Upper lobe of left lung (tissue), 6 donors: Measurements from ENCODE around the gene KCNJ14. TPM values are rescaled to one million over a fixed set of nuclear protein-coding genes. Genes with fewer than 3 reads are reported as not detected.

Source experiments
- ATAC-seq, 2 donors: fragments of 200-7000 bp; cut with Tn5 transposase; one replicate each; pipeline ENCODE4 v1.9.1; 2022; ENCODE audit warnings: mild to moderate bottlenecking in 2 of 2, moderate library complexity in 2 of 2; ENCODE audit not compliant: low FRiP score in 2 of 2
- DNase-seq, 2 donors: peaks; one replicate each; pipeline ENCODE4 v3.0.0-alpha.2; 2019 to 2020
- H3K27ac ChIP-seq, 4 donors: fragments of 200-600 bp; sonication (generic); one replicate each; pipeline ENCODE4 v1.5.1; 2016 to 2019
- H3K27me3 ChIP-seq, 4 donors: fragments of 200-600 bp; sonication (generic); one replicate each; pipeline ENCODE4 v1.5.1; 2017 to 2019
- H3K36me3 ChIP-seq, 4 donors: fragments of 200-600 bp; sonication (generic); one replicate each; pipeline ENCODE4 v1.5.1; 2016 to 2019
- H3K4me1 ChIP-seq, 4 donors: fragments of 200-600 bp; sonication (generic); one replicate each; pipeline ENCODE4 v1.5.1; 2018 to 2019
- H3K4me3 ChIP-seq, 4 donors: fragments of 200-600 bp; sonication (generic); one replicate each; pipeline ENCODE4 v1.5.1; 2017 to 2019; ENCODE audit warnings: mild to moderate bottlenecking in 2 of 4, moderate library complexity in 1 of 4
- H3K9me3 ChIP-seq, 4 donors: fragments of 200-600 bp; sonication (generic); one replicate each; pipeline ENCODE4 v1.5.1; 2018 to 2019
- EP300 ChIP-seq, 4 donors: sonication (generic); formaldehyde crosslinking; IDR thresholded peaks; one replicate each; pipeline ENCODE4 v1.5.1; 2017; ENCODE audit warnings: antibody characterized with exemption in 4 of 4, control low read depth in 2 of 4
- POLR2A ChIP-seq, 4 donors: fragments of 450-650 bp; IDR thresholded peaks; one replicate each; pipeline ENCODE4 v1.5.1; 2016 to 2017; ENCODE audit warnings: antibody characterized with exemption in 4 of 4, mild to moderate bottlenecking in 2 of 4
- POLR2AphosphoS5 ChIP-seq, 2 donors: sonication (generic); formaldehyde crosslinking; IDR thresholded peaks; one replicate each; pipeline ENCODE4 v1.5.1; 2017; ENCODE audit warnings: antibody characterized with exemption in 2 of 2
- WGBS, 2 donors: methylation state at CpG; one replicate each; pipeline ENCODE4 v1.1.5; 2017 to 2018; 5-methylcytosine and 5-hydroxymethylcytosine counted together
- total RNA-seq, 6 donors: library from RNA; depleted of rRNA in 4 of 6; stranded (reverse); fragments of >200 nt in 4 of 6; gene quantifications; one replicate each; pipeline versions ENCODE4 v1.1.0 to v1.2.1, GENCODE V29; 2016 to 2021
- TF ChIP-seq, protein P1 (sequence below), 6 experiments: fragments of 450-650 bp in 4 of 6; fragments of 200-600 bp in 2 of 6; sonication (generic) in 2 of 6; IDR thresholded peaks; one replicate each; pipeline ENCODE4 v1.5.1; 2016 to 2019; ENCODE audit warnings: antibody characterized with exemption in 6 of 6
- donor health status: DM: no; HTN: no; CAD: no; lungs with moderate emphysema.
- donor health status: DM: no; HTN: yes; CAD: no; lungs with severe emphysema.

The KCNJ14 gene
- total RNA-seq, 6 donors from 2014 or later: 0.54 to 1.9 (median 0.91) TPM

DNA sequence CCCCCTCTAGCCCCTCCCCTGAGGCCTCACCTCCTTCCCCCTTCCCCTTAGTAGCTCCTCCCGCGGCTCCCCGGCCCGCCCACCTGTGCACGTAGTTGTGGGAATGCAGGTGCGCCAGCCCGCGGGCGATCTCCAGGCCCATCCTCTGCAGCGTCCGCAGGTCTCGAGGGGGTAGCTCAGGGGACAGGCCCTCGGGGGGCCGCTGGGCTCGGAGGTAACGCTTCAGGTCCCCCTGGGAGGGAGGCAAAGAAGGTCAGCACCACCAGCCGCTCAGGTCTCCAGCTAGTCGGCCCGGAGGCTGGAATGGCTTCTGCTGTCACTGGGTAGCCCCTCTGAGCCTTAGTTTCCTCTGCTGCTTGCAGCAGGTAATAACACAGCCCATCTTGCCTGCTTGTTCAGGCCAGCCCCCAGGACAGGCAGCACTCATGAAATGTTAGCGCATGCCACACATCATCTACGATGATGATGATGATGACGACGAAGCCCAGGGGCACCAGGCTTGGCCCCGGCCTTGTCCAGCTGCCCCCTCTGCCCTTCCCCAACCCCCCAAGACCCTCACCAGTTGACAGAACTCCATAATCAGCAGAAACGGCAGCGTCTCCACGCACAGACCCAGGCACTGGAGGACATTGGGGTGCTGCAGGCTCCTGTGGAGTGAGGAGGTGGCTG lies 47.1 kb downstream of the KCNJ14 start:
- no peaks in the 10 kb centered on the region for H3K9me3 ChIP-seq
- WGBS, 2 donors: 29 to 32% methylated on average over 12 to 22 of the region's 27 CpGs
- TF ChIP-seq, protein P1, sequence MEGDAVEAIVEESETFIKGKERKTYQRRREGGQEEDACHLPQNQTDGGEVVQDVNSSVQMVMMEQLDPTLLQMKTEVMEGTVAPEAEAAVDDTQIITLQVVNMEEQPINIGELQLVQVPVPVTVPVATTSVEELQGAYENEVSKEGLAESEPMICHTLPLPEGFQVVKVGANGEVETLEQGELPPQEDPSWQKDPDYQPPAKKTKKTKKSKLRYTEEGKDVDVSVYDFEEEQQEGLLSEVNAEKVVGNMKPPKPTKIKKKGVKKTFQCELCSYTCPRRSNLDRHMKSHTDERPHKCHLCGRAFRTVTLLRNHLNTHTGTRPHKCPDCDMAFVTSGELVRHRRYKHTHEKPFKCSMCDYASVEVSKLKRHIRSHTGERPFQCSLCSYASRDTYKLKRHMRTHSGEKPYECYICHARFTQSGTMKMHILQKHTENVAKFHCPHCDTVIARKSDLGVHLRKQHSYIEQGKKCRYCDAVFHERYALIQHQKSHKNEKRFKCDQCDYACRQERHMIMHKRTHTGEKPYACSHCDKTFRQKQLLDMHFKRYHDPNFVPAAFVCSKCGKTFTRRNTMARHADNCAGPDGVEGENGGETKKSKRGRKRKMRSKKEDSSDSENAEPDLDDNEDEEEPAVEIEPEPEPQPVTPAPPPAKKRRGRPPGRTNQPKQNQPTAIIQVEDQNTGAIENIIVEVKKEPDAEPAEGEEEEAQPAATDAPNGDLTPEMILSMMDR (IDR thresholded peaks at IDR 0.05): no peak
- TF ChIP-seq POLR2AphosphoS5 (IDR thresholded peaks at IDR 0.05) (peak in 1 of 2 donors; percentile 24), POLR2A (IDR thresholded peaks at IDR 0.05) (peak in 1 of 4 donors; percentile 60), EP300 (IDR thresholded peaks at IDR 0.05) (no peak)
- no peaks in the 10 kb centered on the region for H3K36me3 ChIP-seq
- DNase-seq: peak in 1 of 2 donors; percentile 96
- H3K27ac ChIP-seq: peak overlapping the region; percentile 16 to 67 (median 42)
- no peak for ATAC-seq
- H3K27me3 ChIP-seq: peaks cover 0 to 20% (median 6%) of the 10 kb centered on the region in 4 donors
- peak overlapping the region in 3 of 4 donors; percentile 29 to 45 (median 42) for H3K4me3 ChIP-seq
- peaks cover 3 to 33% (median 23%) of the 10 kb centered on the region in 4 donors for H3K4me1 ChIP-seq

DNA sequence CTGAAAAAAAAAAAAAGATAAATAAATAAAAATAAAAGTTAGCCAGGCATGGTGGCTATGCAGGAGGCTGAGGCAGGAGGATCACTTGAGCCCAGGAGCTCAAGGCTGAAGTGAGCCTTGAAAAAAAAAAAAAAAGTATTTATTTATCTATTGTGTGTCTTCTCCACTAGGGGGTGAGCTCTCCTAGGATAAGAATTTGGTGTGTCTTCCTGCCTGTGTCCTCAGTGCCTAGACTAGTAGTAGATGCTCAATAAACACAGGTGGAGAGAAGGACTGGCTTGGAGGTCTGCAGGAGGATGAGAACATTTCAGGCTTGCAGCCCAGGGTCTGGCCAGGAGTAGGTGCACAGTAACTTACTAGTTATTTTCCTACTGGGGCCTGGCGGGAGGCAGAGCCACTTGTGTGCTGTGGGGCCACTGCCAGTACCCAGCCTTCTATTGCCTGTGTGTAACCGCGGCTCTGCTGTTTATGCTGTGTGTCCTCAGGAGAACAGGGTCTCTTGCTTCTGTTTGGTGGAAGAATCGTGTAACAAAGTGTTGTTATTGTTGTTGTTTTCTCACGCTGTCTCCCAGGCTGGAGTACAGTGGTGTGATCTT lies 50.9 kb downstream of the KCNJ14 start:
- WGBS, 2 donors: 79 to 85% methylated on average over 4 to 5 of the region's 5 CpGs
- TF ChIP-seq POLR2AphosphoS5 (IDR thresholded peaks at IDR 0.05): no peak
- TF ChIP-seq, protein P1 (IDR thresholded peaks at IDR 0.05): peak in 3 of 6 experiments; percentile 43 to 51 (median 46)
- no peaks in the 10 kb centered on the region for H3K9me3 ChIP-seq
- H3K4me1 ChIP-seq: peaks cover 10 to 23% (median 12%) of the 10 kb centered on the region in 4 donors
- H3K4me3 ChIP-seq: no peak overlapping the region
- H3K27ac ChIP-seq: no peak overlapping the region
- H3K36me3 ChIP-seq: no peaks in the 10 kb centered on the region
- DNase-seq (no peak), ATAC-seq (peak in 1 of 2 donors; percentile 25)
- peaks cover 0 to 12% (median 3%) of the 10 kb centered on the region in 4 donors for H3K27me3 ChIP-seq

DNA sequence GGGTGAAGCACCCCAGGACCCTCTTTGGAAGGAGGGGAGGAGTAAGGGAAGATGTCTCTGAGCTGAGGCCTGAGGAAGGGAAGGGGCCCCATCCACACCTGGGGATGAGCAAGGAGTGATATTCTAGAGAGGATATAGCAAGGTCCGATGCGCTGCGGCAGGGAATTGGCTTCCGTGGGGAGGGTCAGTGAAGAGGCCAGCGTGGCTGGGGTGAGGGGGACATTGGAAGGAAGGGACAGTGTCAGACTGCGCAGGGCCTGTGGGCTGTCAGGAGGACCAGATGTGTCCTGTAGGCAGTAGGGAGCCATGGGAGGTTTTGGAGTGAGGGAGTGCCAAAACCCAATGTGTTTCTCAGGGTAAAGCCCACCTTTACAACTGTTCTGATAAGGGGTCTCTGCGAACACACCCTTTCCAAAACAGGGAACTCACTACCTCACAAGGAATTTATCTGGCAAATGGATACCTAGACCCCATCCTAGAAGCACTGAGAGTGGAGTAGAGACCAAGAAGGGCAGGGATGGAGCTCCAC lies 52.6 kb downstream of the KCNJ14 start:
- H3K27me3 ChIP-seq: peaks cover 0 to 29% (median 14%) of the 10 kb centered on the region in 4 donors
- peaks cover 7 to 26% (median 10%) of the 10 kb centered on the region in 4 donors for H3K4me1 ChIP-seq
- H3K9me3 ChIP-seq: no peaks in the 10 kb centered on the region
- no peak for TF ChIP-seq EP300 (IDR thresholded peaks at IDR 0.05)
- TF ChIP-seq POLR2AphosphoS5 (IDR thresholded peaks at IDR 0.05): no peak
- TF ChIP-seq, protein P1 (IDR thresholded peaks at IDR 0.05): no peak
- no peak for TF ChIP-seq POLR2A (IDR thresholded peaks at IDR 0.05)
- no peaks in the 10 kb centered on the region for H3K36me3 ChIP-seq
- 82 to 91% methylated on average over 7 of the region's 7 CpGs for WGBS, 2 donors
- no peak for ATAC-seq
- H3K4me3 ChIP-seq: no peak overlapping the region
- H3K27ac ChIP-seq: no peak overlapping the region
- no peak for DNase-seq

DNA sequence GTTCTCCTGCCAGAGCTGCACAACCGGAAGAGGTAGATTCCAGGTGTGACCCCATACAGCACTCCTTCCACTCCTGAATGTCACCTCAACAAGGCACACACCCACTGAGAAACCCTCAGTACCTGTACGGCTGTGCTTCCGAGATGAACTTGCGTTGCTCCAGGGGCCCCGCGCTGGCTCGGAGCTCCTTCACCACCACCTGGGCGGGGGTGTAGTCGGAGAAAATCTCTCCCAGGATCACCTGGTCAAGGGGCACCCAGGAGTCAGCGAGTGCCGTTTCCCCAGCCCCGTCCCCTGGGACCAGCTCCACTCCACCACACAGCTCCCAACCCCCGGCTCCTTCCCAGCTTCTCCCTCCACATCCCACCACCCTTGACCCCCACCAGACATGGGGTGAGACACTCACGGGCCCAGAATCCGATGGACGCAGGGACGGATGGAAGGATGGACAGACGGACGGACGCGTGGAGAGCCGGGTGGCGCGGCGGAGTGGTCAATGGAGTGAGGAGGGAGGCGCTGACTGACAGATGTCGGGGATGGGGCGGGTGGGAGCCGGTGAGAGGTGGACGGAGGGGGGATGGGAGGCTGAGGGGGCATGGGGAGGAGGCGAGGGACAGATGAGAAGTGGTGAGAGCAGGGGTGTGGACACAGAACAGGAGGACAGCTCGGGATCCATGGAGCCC lies 53.5 kb downstream of the KCNJ14 start:
- no peaks in the 10 kb centered on the region for H3K9me3 ChIP-seq
- no peak for ATAC-seq
- no peaks in the 10 kb centered on the region for H3K36me3 ChIP-seq
- no peak overlapping the region for H3K4me3 ChIP-seq
- peak in 1 of 2 donors; percentile 57 for DNase-seq
- peaks cover 0 to 32% (median 21%) of the 10 kb centered on the region in 4 donors for H3K27me3 ChIP-seq
- H3K27ac ChIP-seq: no peak overlapping the region
- TF ChIP-seq, protein P1 (IDR thresholded peaks at IDR 0.05): no peak
- TF ChIP-seq EP300 (IDR thresholded peaks at IDR 0.05) (no peak), POLR2AphosphoS5 (IDR thresholded peaks at IDR 0.05) (no peak), POLR2A (IDR thresholded peaks at IDR 0.05) (no peak)
- peaks cover 15 to 34% (median 16%) of the 10 kb centered on the region in 4 donors for H3K4me1 ChIP-seq
- WGBS, 2 donors: 74 to 82% methylated on average over 30 to 32 of the region's 32 CpGs
